HuH-7 (cell line): ENCODE measurements around the gene ORM2.

Experiments
- DNase-seq: peaks from one replicate; pipeline ENCODE4 v3.0.0; 2011; ENCODE audit warnings: low spot score

Gene ORM2

GRCh38 chr9:114371973-114372917, 42.6 kb downstream of the ORM2 start:
- no peak for DNase-seq

GRCh38 chr9:114372921-114373448, 43.3 kb downstream of the ORM2 start:
- DNase-seq: no peak

GRCh38 chr9:114373960-114374730, 44.5 kb downstream of the ORM2 start:
- DNase-seq: no peak

- no peak for DNase-seq
Measured at GRCh38 chr9:114374936-114375335, 45.3 kb downstream of the ORM2 start.

GRCh38 chr9:114375386-114376175, 45.9 kb downstream of the ORM2 start:
- no peak for DNase-seq

GRCh38 chr9:114376586-114377445, 47.1 kb downstream of the ORM2 start:
- no peak for DNase-seq

- no peak for DNase-seq
Measured at GRCh38 chr9:114378016-114378415, 48.3 kb downstream of the ORM2 start.

- no peak for DNase-seq
Measured at GRCh38 chr9:114378883-114379282, 49.2 kb downstream of the ORM2 start.
